ENCODE measurements around the gene STIM2. TPM values are rescaled to one million over a fixed set of nuclear protein-coding genes. Genes with fewer than 3 reads are reported as not detected.
A peak's percentile ranks its signal among the peaks of the same experiment; 100 is the strongest.

Gene STIM2
- total RNA-seq, 4 donors from 2014 or later: 3.4 to 13.4 (median 8.2) TPM

DNA sequence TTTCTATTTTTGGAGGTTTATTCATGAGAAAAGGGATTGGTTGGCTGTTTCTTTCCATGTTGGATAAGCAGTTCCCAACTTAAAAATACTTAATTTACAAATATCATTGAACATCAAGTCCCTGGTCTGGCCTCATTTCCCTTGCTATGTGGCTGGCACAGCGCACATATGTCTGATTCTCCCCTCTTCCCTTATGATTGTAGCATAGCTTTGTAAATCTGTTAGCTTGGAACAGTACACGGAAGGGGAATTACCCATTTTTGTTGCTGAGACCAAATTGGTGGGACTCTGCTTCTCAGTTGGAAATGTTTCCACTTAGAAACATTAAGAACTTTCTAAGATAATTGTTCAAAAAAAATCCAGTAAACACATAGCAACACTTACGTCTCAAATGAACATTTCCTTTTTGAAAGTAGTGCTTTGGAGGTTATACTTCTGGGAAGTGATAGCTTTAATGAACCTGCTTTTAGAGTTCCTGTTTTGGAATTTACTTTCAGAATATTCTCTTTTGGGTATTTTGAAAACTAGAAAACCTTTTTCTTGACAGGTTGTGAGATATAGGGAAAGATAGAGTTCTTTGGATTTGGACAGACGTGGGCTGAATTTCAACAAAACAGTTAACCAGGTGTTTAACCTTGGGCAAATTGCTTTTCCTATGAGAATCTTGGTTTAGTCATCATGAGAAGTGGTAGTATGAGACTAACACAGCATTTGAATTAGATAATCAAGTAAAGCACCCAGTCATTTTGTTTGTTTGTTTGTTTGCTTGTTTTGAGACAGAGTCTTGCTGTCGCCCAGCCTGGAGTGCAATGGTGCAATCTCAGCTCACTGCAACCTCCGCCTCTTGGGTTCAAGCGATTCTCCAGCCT is 47.3 kb downstream of the STIM2 start:
- no peaks in the 10 kb centered on the region for H3K36me3 ChIP-seq
- peaks cover 0 to 25% (median 0%) of the 10 kb centered on the region in 3 donors for H3K4me1 ChIP-seq
- 59 to 79% methylated on average over 4 to 7 of the region's 7 CpGs for WGBS, 2 donors
- H3K4me3 ChIP-seq: no peak overlapping the region
- H3K27ac ChIP-seq: peak overlapping the region in 2 of 4 donors; percentile 14 to 31
- TF ChIP-seq CTCF (IDR thresholded peaks at IDR 0.05) (no peak), POLR2A (IDR thresholded peaks at IDR 0.05) (no peak)
- no peak for DNase-seq
- H3K9me3 ChIP-seq: no peaks in the 10 kb centered on the region
- intact Hi-C loops (cut with DNase I): no loop called here
- H3K27me3 ChIP-seq: no peaks in the 10 kb centered on the region

- H3K9me3 ChIP-seq: no peaks in the 10 kb centered on the region
- DNase-seq: no peak
- TF ChIP-seq POLR2A (IDR thresholded peaks at IDR 0.05): no peak
- TF ChIP-seq CTCF (IDR thresholded peaks at IDR 0.05): no peak
- no peaks in the 10 kb centered on the region for H3K36me3 ChIP-seq
- intact Hi-C loops (cut with DNase I): no loop called here
- WGBS, 2 donors: 77 to 84% methylated on average over 5 of the region's 5 CpGs
- H3K4me3 ChIP-seq: no peak overlapping the region
- H3K4me1 ChIP-seq: peaks cover 0 to 28% (median 0%) of the 10 kb centered on the region in 3 donors
- no peak overlapping the region for H3K27ac ChIP-seq
- H3K27me3 ChIP-seq: no peaks in the 10 kb centered on the region
Observed at GRCh38 chr4:26909369-26909768, 48.7 kb downstream of the STIM2 start.

GRCh38 chr4:26911254-26911653 is 50.6 kb downstream of the STIM2 start:
- no peak for DNase-seq
- no peak for TF ChIP-seq CTCF (IDR thresholded peaks at IDR 0.05)
- TF ChIP-seq POLR2A (IDR thresholded peaks at IDR 0.05): no peak
- Histone ChIP-seq H3K4me3 (no peak overlapping the region), H3K4me1 (peaks cover 0 to 27% (median 0%) of the 10 kb centered on the region in 3 donors), H3K27ac (no peak overlapping the region), H3K9me3 (no peaks in the 10 kb centered on the region), H3K36me3 (no peaks in the 10 kb centered on the region), H3K27me3 (no peaks in the 10 kb centered on the region)
- intact Hi-C loops (cut with DNase I): no loop called here

DNA sequence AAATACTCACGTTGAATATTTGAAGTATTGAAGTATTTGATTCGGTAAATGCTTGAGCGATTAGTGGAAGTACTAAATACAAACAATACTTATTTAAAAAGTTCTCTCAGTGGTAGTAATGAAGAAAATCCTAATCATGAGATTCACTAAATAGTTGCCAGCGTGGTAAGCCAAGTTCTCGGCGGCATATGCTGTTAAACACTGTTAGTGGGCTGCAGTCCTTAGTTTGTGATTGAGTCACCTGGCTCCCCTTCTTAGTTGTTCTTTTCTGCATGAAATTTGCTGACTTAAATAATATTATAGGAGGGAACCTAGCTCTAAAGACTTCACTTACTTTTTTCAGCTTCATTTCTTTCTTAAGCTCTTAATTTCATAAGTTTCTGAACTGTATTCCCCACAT is 51.4 kb downstream of the STIM2 start:
- H3K4me1 ChIP-seq: peaks cover 0 to 27% (median 0%) of the 10 kb centered on the region in 3 donors
- H3K27me3 ChIP-seq: no peaks in the 10 kb centered on the region
- intact Hi-C loops (cut with DNase I): no loop called here
- no peaks in the 10 kb centered on the region for H3K36me3 ChIP-seq
- DNase-seq: no peak
- TF ChIP-seq POLR2A (IDR thresholded peaks at IDR 0.05): no peak
- no peak for TF ChIP-seq CTCF (IDR thresholded peaks at IDR 0.05)
- 81 to 93% methylated on average over 6 of the region's 6 CpGs for WGBS, 2 donors
- H3K27ac ChIP-seq: no peak overlapping the region
- H3K9me3 ChIP-seq: no peaks in the 10 kb centered on the region
- no peak overlapping the region for H3K4me3 ChIP-seq

DNA sequence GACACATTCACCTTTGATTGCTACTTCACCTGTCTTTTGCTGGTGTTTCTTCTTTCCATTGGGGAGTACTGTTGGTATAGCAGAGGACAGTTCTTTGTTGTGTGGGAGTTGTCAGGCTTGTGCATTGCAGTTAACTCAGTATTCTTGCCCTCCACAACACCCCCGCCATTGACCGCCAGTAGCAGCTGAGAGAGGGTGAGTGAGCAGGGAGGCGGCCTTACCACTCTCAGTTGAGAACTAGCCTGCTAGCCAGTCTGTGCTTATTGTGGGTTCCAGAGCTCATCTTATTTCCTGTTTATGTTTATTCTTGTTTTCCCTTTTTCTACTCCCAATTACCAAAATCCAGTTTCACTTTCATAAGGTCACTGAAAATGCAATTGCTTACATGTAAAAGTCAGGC is 52.2 kb downstream of the STIM2 start:
- no peaks in the 10 kb centered on the region for H3K9me3 ChIP-seq
- DNase-seq: no peak
- H3K27me3 ChIP-seq: no peaks in the 10 kb centered on the region
- no peak overlapping the region for H3K4me3 ChIP-seq
- TF ChIP-seq CTCF (IDR thresholded peaks at IDR 0.05) (no peak), POLR2A (IDR thresholded peaks at IDR 0.05) (no peak)
- intact Hi-C loops (cut with DNase I): no loop called here
- 68 to 100% methylated on average over 3 of the region's 3 CpGs for WGBS, 2 donors
- H3K27ac ChIP-seq: no peak overlapping the region
- no peaks in the 10 kb centered on the region for H3K36me3 ChIP-seq
- H3K4me1 ChIP-seq: peaks cover 0 to 27% (median 0%) of the 10 kb centered on the region in 3 donors

All from esophagus squamous epithelium (tissue), 5 donors.